ENCODE measurements around the gene RANBP17. TPM values are rescaled to one million over a fixed set of nuclear protein-coding genes. Genes with fewer than 3 reads are reported as not detected.
"Not testable (repeated sequence)": the region's sequence is repeated elsewhere in the genome, so short reads cannot be mapped to it uniquely, and the experiment has no call there.

Gene RANBP17
- total and polyA plus RNA-seq, 5 experiments from 2014 or later, result 0.09 to 0.83 (median 0.24) TPM; not detected in 2

- DNase-seq (no peak), ATAC-seq (no peak)
- Mint-ChIP-seq H3K4me3 (no peak overlapping the region), H3K9me3 (peaks cover 0 to 16% (median 5%) of the 10 kb centered on the region in 9 donors), H3K27ac (no peak overlapping the region), H3K36me3 (peaks cover 0 to under 1% (median 0%) of the 10 kb centered on the region in 3 donors), H3K27me3 (peaks cover 0 to 3% (median 0%) of the 10 kb centered on the region in 5 donors), H3K4me1 (no peaks in the 10 kb centered on the region)
- POLR2A ChIA-PET, result no interaction called here
Measured at GRCh38 chr5:170986598-170986997, 124.8 kb downstream of the RANBP17 start.

- POLR2A ChIA-PET, result no interaction called here
- Mint-ChIP-seq H3K4me3 (no peak overlapping the region), H3K36me3 (no peaks in the 10 kb centered on the region), H3K9me3 (no peaks in the 10 kb centered on the region), H3K27ac (no peak overlapping the region), H3K27me3 (peaks cover 0 to 2% (median 0%) of the 10 kb centered on the region in 5 donors), H3K4me1 (no peaks in the 10 kb centered on the region)
- DNase-seq (no peak), ATAC-seq (no peak)
Measured at GRCh38 chr5:170993476-170993875, 131.7 kb downstream of the RANBP17 start.

GRCh38 chr5:171010086-171010485 is 148.3 kb downstream of the RANBP17 start:
- POLR2A ChIA-PET, result no interaction called here
- Mint-ChIP-seq H3K4me1 (no peaks in the 10 kb centered on the region), H3K27ac (peak overlapping the region in 1 of 10 donors; percentile 45), H3K4me3 (no peak overlapping the region), H3K27me3 (no peaks in the 10 kb centered on the region), H3K9me3 (peaks cover 0 to 19% (median 9%) of the 10 kb centered on the region in 9 donors), H3K36me3 (no peaks in the 10 kb centered on the region)
- ATAC-seq, result no peak
- no peak for DNase-seq

GRCh38 chr5:171010816-171011215 is 149.0 kb downstream of the RANBP17 start:
- Mint-ChIP-seq H3K36me3 (no peaks in the 10 kb centered on the region), H3K9me3 (peaks cover 0 to 19% (median 9%) of the 10 kb centered on the region in 9 donors), H3K27me3 (no peaks in the 10 kb centered on the region), H3K27ac (no peak overlapping the region), H3K4me1 (no peaks in the 10 kb centered on the region), H3K4me3 (no peak overlapping the region)
- ATAC-seq (no peak), DNase-seq (no peak)
- POLR2A ChIA-PET, result no interaction called here

GRCh38 chr5:171023508-171023907 is 161.7 kb downstream of the RANBP17 start:
- POLR2A ChIA-PET, result no interaction called here
- H3K4me1 Mint-ChIP-seq, result no peaks in the 10 kb centered on the region
- no peak for DNase-seq

GRCh38 chr5:171024084-171024483 is 162.3 kb downstream of the RANBP17 start:
- Mint-ChIP-seq H3K9me3 (peaks cover 0 to 19% (median 8%) of the 10 kb centered on the region in 9 donors), H3K27me3 (peaks cover 0 to 4% (median 2%) of the 10 kb centered on the region in 5 donors), H3K4me1 (no peaks in the 10 kb centered on the region), H3K36me3 (no peaks in the 10 kb centered on the region), H3K27ac (no peak overlapping the region), H3K4me3 (no peak overlapping the region)
- DNase-seq, result no peak
- ATAC-seq, result no peak
- POLR2A ChIA-PET, result no interaction called here

More at GRCh38 chr5:171023508-171023907, 161.7 kb downstream of the RANBP17 start:
- H3K36me3 Mint-ChIP-seq, result no peaks in the 10 kb centered on the region
- no peak for ATAC-seq
- no peak overlapping the region for H3K4me3 Mint-ChIP-seq
- H3K9me3 Mint-ChIP-seq, result peaks cover 0 to 24% (median 10%) of the 10 kb centered on the region in 9 donors
- no peak overlapping the region for H3K27ac Mint-ChIP-seq
- H3K27me3 Mint-ChIP-seq, result peaks cover 0 to 10% (median 2%) of the 10 kb centered on the region in 5 donors

GRCh38 chr5:171029401-171029800 is 167.6 kb downstream of the RANBP17 start:
- Mint-ChIP-seq H3K27ac (no peak overlapping the region), H3K4me3 (no peak overlapping the region), H3K4me1 (no peaks in the 10 kb centered on the region), H3K27me3 (peaks cover 0 to 2% (median 0%) of the 10 kb centered on the region in 5 donors), H3K9me3 (peaks cover 0 to 10% (median 0%) of the 10 kb centered on the region in 9 donors), H3K36me3 (no peaks in the 10 kb centered on the region)
- POLR2A ChIA-PET, result no interaction called here
- ATAC-seq (no peak), DNase-seq (no peak)

GRCh38 chr5:171031977-171032376 is 170.2 kb downstream of the RANBP17 start:
- Mint-ChIP-seq H3K9me3 (no peaks in the 10 kb centered on the region), H3K36me3 (no peaks in the 10 kb centered on the region), H3K27me3 (peaks cover 0 to 2% (median 0%) of the 10 kb centered on the region in 5 donors), H3K4me1 (no peaks in the 10 kb centered on the region), H3K27ac (no peak overlapping the region), H3K4me3 (no peak overlapping the region)
- ATAC-seq (no peak), DNase-seq (no peak)
- POLR2A ChIA-PET, result no interaction called here

- POLR2A ChIA-PET, result no interaction called here
- Mint-ChIP-seq H3K9me3 (no peaks in the 10 kb centered on the region), H3K27ac (no peak overlapping the region), H3K4me1 (no peaks in the 10 kb centered on the region), H3K36me3 (no peaks in the 10 kb centered on the region), H3K27me3 (no peaks in the 10 kb centered on the region), H3K4me3 (no peak overlapping the region)
- no peak for ATAC-seq
- no peak for DNase-seq
Measured at GRCh38 chr5:171032435-171032973, 170.7 kb downstream of the RANBP17 start.

- DNase-seq, H3K36me3 Mint-ChIP-seq, H3K4me1 Mint-ChIP-seq, H3K9me3 Mint-ChIP-seq, H3K27ac Mint-ChIP-seq, POLR2A ChIA-PET, H3K4me3 Mint-ChIP-seq, ATAC-seq: not testable (repeated sequence)
- H3K27me3 Mint-ChIP-seq, result peaks cover 0 to 14% (median 0%) of the 10 kb centered on the region in 5 donors
Measured at GRCh38 chr5:171041893-171042292, 180.1 kb downstream of the RANBP17 start.

GRCh38 chr5:171050916-171051315 is 189.1 kb downstream of the RANBP17 start:
- DNase-seq, result no peak
- peaks cover 0 to 11% (median 3%) of the 10 kb centered on the region in 5 donors for H3K27me3 Mint-ChIP-seq
- H3K36me3 Mint-ChIP-seq, result peaks cover 0 to 10% (median 0%) of the 10 kb centered on the region in 3 donors
- no peak overlapping the region for H3K4me3 Mint-ChIP-seq
- H3K4me1 Mint-ChIP-seq, result no peaks in the 10 kb centered on the region
- no peak overlapping the region for H3K27ac Mint-ChIP-seq
- ATAC-seq, result no peak
- H3K9me3 Mint-ChIP-seq, result peaks cover 2 to 16% (median 10%) of the 10 kb centered on the region in 9 donors
- POLR2A ChIA-PET, result no interaction called here

GRCh38 chr5:171055875-171056454 is 194.1 kb downstream of the RANBP17 start:
- Mint-ChIP-seq H3K4me1 (no peaks in the 10 kb centered on the region), H3K27ac (no peak overlapping the region), H3K4me3 (no peak overlapping the region), H3K36me3 (peaks cover 0 to 16% (median 0%) of the 10 kb centered on the region in 3 donors), H3K9me3 (peaks cover 0 to 26% (median 12%) of the 10 kb centered on the region in 9 donors), H3K27me3 (peaks cover 0 to 10% (median 3%) of the 10 kb centered on the region in 5 donors)
- ATAC-seq, result no peak
- POLR2A ChIA-PET, result no interaction called here
- DNase-seq, result no peak

GRCh38 chr5:171067540-171068130 is 205.8 kb downstream of the RANBP17 start:
- peaks cover 14 to 52% (median 33%) of the 10 kb centered on the region in 9 donors for H3K9me3 Mint-ChIP-seq
- H3K4me1 Mint-ChIP-seq, result peaks cover 0 to 2% (median 0%) of the 10 kb centered on the region in 4 donors
- POLR2A ChIA-PET, result interaction anchor here (0.7 kb wide), 1 partner anchor 414 kb away, joined by 3 read pairs; no protein-coding TSS in a partner anchor
- DNase-seq (no peak), ATAC-seq (no peak)
- H3K36me3 Mint-ChIP-seq, result peaks cover 5 to 28% (median 5%) of the 10 kb centered on the region in 3 donors
- H3K27me3 Mint-ChIP-seq, result peaks cover 0 to 14% (median 2%) of the 10 kb centered on the region in 5 donors
- H3K4me3 Mint-ChIP-seq, result no peak overlapping the region
- H3K27ac Mint-ChIP-seq, result no peak overlapping the region
